Adipocyte (in vitro differentiated cells): Measurements from ENCODE around the gene PROK2.

Experiments used
- DNase-seq: peaks from one replicate; pipeline ENCODE4 v3.0.0-alpha.2; 2015; ENCODE audit warnings: low read depth
- H3K27me3 ChIP-seq: replicated peaks from 2 replicates; pipeline ENCODE4 v1.7.0; 2013; ENCODE audit warnings: mild to moderate bottlenecking, low read length, moderate library complexity; ENCODE audit not compliant: control insufficient read depth, insufficient read depth
- H3K36me3 ChIP-seq: 2 replicates; pipeline ENCODE4 v1.7.0; 2013; ENCODE audit warnings: low read length, mild to moderate bottlenecking, moderate library complexity; ENCODE audit not compliant: control insufficient read depth, insufficient read depth, severe bottlenecking
- H3K4me1 ChIP-seq: 2 replicates; pipeline ENCODE4 v1.7.0; 2013; ENCODE audit warnings: mild to moderate bottlenecking, low read length, moderate library complexity; ENCODE audit not compliant: control insufficient read depth, insufficient read depth
- H3K4me3 ChIP-seq: 2 replicates; pipeline ENCODE4 v1.7.0; 2013; ENCODE audit warnings: mild to moderate bottlenecking, low read length, moderate library complexity
- H3K9ac ChIP-seq: 2 replicates; pipeline ENCODE4 v1.7.0; 2013; ENCODE audit warnings: mild to moderate bottlenecking, low read length, moderate library complexity
- H3K9me3 ChIP-seq: 2 replicates; pipeline ENCODE4 v1.7.0; 2013; ENCODE audit warnings: mild to moderate bottlenecking, low read length, moderate library complexity; ENCODE audit not compliant: control insufficient read depth

The PROK2 gene

GRCh38 chr3:71806736-71807135 lies 21.8 kb upstream of the PROK2 start:
- H3K4me1 ChIP-seq, result peaks cover 4% of the 10 kb centered on the region
- no peaks in the 10 kb centered on the region for H3K36me3 ChIP-seq
- no peaks in the 10 kb centered on the region for H3K9me3 ChIP-seq
- DNase-seq, result no peak
- H3K27me3 ChIP-seq, result peaks cover 23% of the 10 kb centered on the region
- H3K9ac ChIP-seq, result no peak overlapping the region
- H3K4me3 ChIP-seq, result no peak overlapping the region

GRCh38 chr3:71805691-71806090 lies 20.7 kb upstream of the PROK2 start:
- H3K36me3 ChIP-seq, result no peaks in the 10 kb centered on the region
- peaks cover 23% of the 10 kb centered on the region for H3K27me3 ChIP-seq
- H3K9ac ChIP-seq, result no peak overlapping the region
- H3K4me3 ChIP-seq, result no peak overlapping the region
- DNase-seq, result no peak
- peaks cover 4% of the 10 kb centered on the region for H3K4me1 ChIP-seq
- no peaks in the 10 kb centered on the region for H3K9me3 ChIP-seq

- no peak overlapping the region for H3K9ac ChIP-seq
- DNase-seq, result no peak
- H3K9me3 ChIP-seq, result no peaks in the 10 kb centered on the region
- H3K36me3 ChIP-seq, result no peaks in the 10 kb centered on the region
- H3K27me3 ChIP-seq, result peaks cover 25% of the 10 kb centered on the region
- H3K4me3 ChIP-seq, result no peak overlapping the region
- H3K4me1 ChIP-seq, result peaks cover 4% of the 10 kb centered on the region
These were observed 20.3 kb upstream of the PROK2 start for GRCh38 chr3:71805199-71805598.

- no peak for DNase-seq
- Histone ChIP-seq H3K9me3 (no peaks in the 10 kb centered on the region), H3K9ac (no peak overlapping the region), H3K36me3 (no peaks in the 10 kb centered on the region), H3K4me3 (no peak overlapping the region), H3K27me3 (peaks cover 43% of the 10 kb centered on the region), H3K4me1 (peaks cover 4% of the 10 kb centered on the region)
These were observed 18.3 kb upstream of the PROK2 start for GRCh38 chr3:71803248-71803647.

GRCh38 chr3:71801986-71802385 lies 17.0 kb upstream of the PROK2 start:
- H3K4me3 ChIP-seq, result no peak overlapping the region
- peaks cover 49% of the 10 kb centered on the region for H3K27me3 ChIP-seq
- no peaks in the 10 kb centered on the region for H3K9me3 ChIP-seq
- no peaks in the 10 kb centered on the region for H3K36me3 ChIP-seq
- no peak for DNase-seq
- H3K4me1 ChIP-seq, result peaks cover 4% of the 10 kb centered on the region
- H3K9ac ChIP-seq, result no peak overlapping the region

- no peak for DNase-seq
- Histone ChIP-seq H3K36me3 (no peaks in the 10 kb centered on the region), H3K9me3 (no peaks in the 10 kb centered on the region), H3K4me3 (no peak overlapping the region), H3K27me3 (peaks cover 61% of the 10 kb centered on the region), H3K9ac (no peak overlapping the region), H3K4me1 (peaks cover 4% of the 10 kb centered on the region)
These were observed 15.1 kb upstream of the PROK2 start for GRCh38 chr3:71800023-71800422.

GRCh38 chr3:71797455-71797854 lies 12.5 kb upstream of the PROK2 start:
- Histone ChIP-seq H3K4me1 (peaks cover 2% of the 10 kb centered on the region), H3K4me3 (no peak overlapping the region), H3K36me3 (no peaks in the 10 kb centered on the region), H3K9ac (no peak overlapping the region), H3K27me3 (peaks cover 60% of the 10 kb centered on the region), H3K9me3 (no peaks in the 10 kb centered on the region)
- no peak for DNase-seq

GRCh38 chr3:71796290-71796689 lies 11.3 kb upstream of the PROK2 start:
- Histone ChIP-seq H3K9me3 (no peaks in the 10 kb centered on the region), H3K27me3 (peaks cover 58% of the 10 kb centered on the region), H3K4me1 (no peaks in the 10 kb centered on the region), H3K36me3 (no peaks in the 10 kb centered on the region), H3K9ac (no peak overlapping the region), H3K4me3 (no peak overlapping the region)
- no peak for DNase-seq

- no peaks in the 10 kb centered on the region for H3K36me3 ChIP-seq
- H3K27me3 ChIP-seq, result peaks cover 40% of the 10 kb centered on the region
- H3K4me1 ChIP-seq, result peaks cover 1% of the 10 kb centered on the region
- no peaks in the 10 kb centered on the region for H3K9me3 ChIP-seq
- H3K9ac ChIP-seq, result no peak overlapping the region
- no peak for DNase-seq
- H3K4me3 ChIP-seq, result no peak overlapping the region
These were observed 6.7 kb upstream of the PROK2 start for GRCh38 chr3:71791634-71792033.

- Histone ChIP-seq H3K27me3 (peaks cover 34% of the 10 kb centered on the region), H3K9me3 (no peaks in the 10 kb centered on the region), H3K4me3 (no peak overlapping the region), H3K9ac (no peak overlapping the region), H3K4me1 (peaks cover 9% of the 10 kb centered on the region), H3K36me3 (no peaks in the 10 kb centered on the region)
- no peak for DNase-seq
These were observed 5.0 kb upstream of the PROK2 start for GRCh38 chr3:71789922-71790321.

- DNase-seq, result no peak
- Histone ChIP-seq H3K4me3 (no peak overlapping the region), H3K9ac (no peak overlapping the region), H3K36me3 (no peaks in the 10 kb centered on the region), H3K4me1 (peaks cover 13% of the 10 kb centered on the region), H3K9me3 (no peaks in the 10 kb centered on the region), H3K27me3 (peaks cover 39% of the 10 kb centered on the region)
These were observed 3.0 kb upstream of the PROK2 start for GRCh38 chr3:71787851-71788405.

- Histone ChIP-seq H3K9ac (no peak overlapping the region), H3K36me3 (no peaks in the 10 kb centered on the region), H3K27me3 (peaks cover 53% of the 10 kb centered on the region), H3K4me1 (peaks cover 13% of the 10 kb centered on the region), H3K9me3 (no peaks in the 10 kb centered on the region), H3K4me3 (no peak overlapping the region)
- DNase-seq, result no peak
These were observed 1.6 kb upstream of the PROK2 start for GRCh38 chr3:71786551-71786950.
